Peyer's patch (tissue), 4 donors: ENCODE data around the gene CBX8. TPM values are rescaled to one million over a fixed set of nuclear protein-coding genes. Genes with fewer than 3 reads are reported as not detected.
A peak's percentile ranks its signal among the peaks of the same experiment; 100 is the strongest.

Source experiments
- DNase-seq, 3 donors: peaks; one replicate each; pipeline ENCODE4 v3.0.0-alpha.2; 2017 to 2019
- H3K27ac ChIP-seq, 4 donors: fragments of 200-600 bp; sonication (generic); one replicate each; pipeline ENCODE4 v1.5.1; 2016 to 2019
- H3K27me3 ChIP-seq, 2 donors: fragments of 200-600 bp; sonication (generic); one replicate each; pipeline ENCODE4 v1.5.1; 2019
- H3K36me3 ChIP-seq, 3 donors: fragments of 200-600 bp; sonication (generic); one replicate each; pipeline ENCODE4 v1.5.1; 2016 to 2019
- H3K4me1 ChIP-seq, 4 donors: fragments of 200-600 bp; sonication (generic); one replicate each; pipeline ENCODE4 v1.5.1; 2016 to 2019
- H3K4me3 ChIP-seq, 4 donors: fragments of 200-600 bp; sonication (generic); 1 replicate in 3 of 4; 2 replicates in 1 of 4; pipeline ENCODE4 v1.5.1; 2016 to 2019; ENCODE audit warnings: mild to moderate bottlenecking in 1 of 4
- H3K9me3 ChIP-seq, 4 donors: fragments of 200-600 bp; sonication (generic); one replicate each; pipeline ENCODE4 v1.5.1; 2016 to 2019; ENCODE audit warnings: mild to moderate bottlenecking in 1 of 4
- POLR2A ChIP-seq, 2 donors: fragments of 450-650 bp; IDR thresholded peaks; one replicate each; pipeline ENCODE4 v1.5.1; 2017; ENCODE audit warnings: antibody characterized with exemption in 2 of 2, mild to moderate bottlenecking in 2 of 2, moderate library complexity in 2 of 2
- total RNA-seq, 4 donors: library from RNA; depleted of rRNA; stranded (reverse); fragments of >200 nt; gene quantifications; one replicate each; pipeline ENCODE4 v1.1.0, GENCODE V29; 2016
- TF ChIP-seq, protein P1 (sequence below), 6 experiments: fragments of 450-650 bp in 4 of 6; fragments of 200-600 bp in 2 of 6; sonication (generic) in 1 of 6; IDR thresholded peaks; one replicate each; pipeline ENCODE4 v1.5.1; 2017 to 2019; ENCODE audit warnings: antibody characterized with exemption in 6 of 6, mild to moderate bottlenecking in 3 of 6, moderate library complexity in 1 of 6

CBX8 gene
- total RNA-seq, 4 donors from 2014 or later, result 2.5 to 14.9 (median 3.5) TPM

DNA sequence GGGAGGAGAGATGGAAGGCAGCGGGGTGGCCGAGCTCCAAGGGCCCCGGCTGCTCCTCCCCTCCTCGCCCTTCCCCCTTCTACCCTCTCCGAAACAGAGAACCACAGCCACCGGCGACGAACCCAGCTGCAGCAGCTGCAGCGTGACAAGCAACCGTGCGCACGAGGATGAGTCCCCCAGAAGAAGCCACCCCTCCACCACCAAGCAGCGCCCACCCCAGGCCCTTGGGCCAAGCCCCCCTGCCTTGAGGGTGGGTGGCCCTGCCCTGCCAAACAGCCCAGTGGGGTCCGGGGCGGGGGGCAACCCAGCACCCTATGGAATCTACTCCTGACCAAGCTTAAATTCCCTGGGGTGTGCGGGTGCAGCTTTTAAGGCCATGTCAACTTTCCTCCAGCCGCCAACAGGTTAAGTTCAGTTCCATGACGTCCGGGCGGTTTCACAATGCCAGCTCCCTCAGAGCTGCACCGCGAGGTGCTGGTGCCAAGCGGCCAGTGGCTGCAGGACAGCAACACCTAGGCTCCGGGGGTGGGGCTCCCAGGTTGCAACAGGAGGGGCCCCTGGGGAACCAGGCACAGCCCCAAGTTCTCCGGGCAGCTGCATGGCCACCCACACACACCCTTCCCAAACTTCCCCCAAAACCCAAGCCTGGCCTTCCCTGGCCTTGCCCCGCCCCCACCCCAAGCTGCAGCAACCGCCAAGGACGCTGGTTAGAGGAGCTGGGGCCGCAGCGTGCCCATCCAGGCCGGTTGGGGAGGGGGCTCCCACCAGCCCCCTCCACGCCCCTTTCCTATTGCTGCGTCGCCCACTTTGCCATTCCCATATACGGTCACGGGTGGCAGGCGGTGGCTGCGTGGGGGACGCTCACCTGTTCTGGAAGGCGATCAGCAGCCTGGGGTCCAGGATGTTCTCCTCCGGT, 40.4 kb upstream of the CBX8 start:
- Histone ChIP-seq H3K27ac (peak overlapping the region; percentile 95 to 99 (median 99)), H3K4me3 (peak overlapping the region; percentile 79 to 91 (median 88)), H3K4me1 (peaks cover 8 to 73% (median 44%) of the 10 kb centered on the region in 4 donors), H3K27me3 (peaks cover 0 to 14% of the 10 kb centered on the region in 2 donors), H3K9me3 (no peaks in the 10 kb centered on the region), H3K36me3 (peaks cover 0 to 18% (median 0%) of the 10 kb centered on the region in 3 donors)
- DNase-seq, result peak; percentile 70 to 92 (median 87)
- TF ChIP-seq, protein P1, sequence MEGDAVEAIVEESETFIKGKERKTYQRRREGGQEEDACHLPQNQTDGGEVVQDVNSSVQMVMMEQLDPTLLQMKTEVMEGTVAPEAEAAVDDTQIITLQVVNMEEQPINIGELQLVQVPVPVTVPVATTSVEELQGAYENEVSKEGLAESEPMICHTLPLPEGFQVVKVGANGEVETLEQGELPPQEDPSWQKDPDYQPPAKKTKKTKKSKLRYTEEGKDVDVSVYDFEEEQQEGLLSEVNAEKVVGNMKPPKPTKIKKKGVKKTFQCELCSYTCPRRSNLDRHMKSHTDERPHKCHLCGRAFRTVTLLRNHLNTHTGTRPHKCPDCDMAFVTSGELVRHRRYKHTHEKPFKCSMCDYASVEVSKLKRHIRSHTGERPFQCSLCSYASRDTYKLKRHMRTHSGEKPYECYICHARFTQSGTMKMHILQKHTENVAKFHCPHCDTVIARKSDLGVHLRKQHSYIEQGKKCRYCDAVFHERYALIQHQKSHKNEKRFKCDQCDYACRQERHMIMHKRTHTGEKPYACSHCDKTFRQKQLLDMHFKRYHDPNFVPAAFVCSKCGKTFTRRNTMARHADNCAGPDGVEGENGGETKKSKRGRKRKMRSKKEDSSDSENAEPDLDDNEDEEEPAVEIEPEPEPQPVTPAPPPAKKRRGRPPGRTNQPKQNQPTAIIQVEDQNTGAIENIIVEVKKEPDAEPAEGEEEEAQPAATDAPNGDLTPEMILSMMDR (IDR thresholded peaks at IDR 0.05), result peak in 3 of 6 experiments; percentile 54 to 56 (median 54)
- TF ChIP-seq POLR2A (IDR thresholded peaks at IDR 0.05), result peak in 1 of 2 donors; percentile 59

DNA sequence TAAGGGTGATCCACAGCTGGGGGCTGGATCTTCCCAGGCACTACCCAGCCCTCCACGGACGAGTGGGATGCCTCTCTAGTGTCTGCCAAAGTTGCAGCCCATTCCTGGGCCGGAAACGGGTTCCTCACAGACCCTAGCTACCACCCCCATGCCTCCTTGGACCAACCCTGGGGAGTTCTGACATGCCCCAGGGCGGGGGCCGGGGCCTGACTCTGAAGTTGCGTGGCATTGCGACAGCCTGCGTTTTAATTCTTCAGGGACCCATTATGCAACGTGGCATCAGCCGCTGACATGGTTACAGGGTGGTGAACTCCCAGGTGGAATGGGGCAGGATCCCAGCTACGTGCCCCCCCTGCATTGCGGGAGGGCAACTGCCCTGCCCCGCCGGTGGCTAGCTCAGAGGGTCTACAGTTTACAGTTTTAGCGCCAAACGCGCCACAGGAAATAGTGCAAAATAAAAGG, 39.7 kb upstream of the CBX8 start:
- Histone ChIP-seq H3K27ac (peak overlapping the region; percentile 95 to 99 (median 99)), H3K4me1 (peaks cover 14 to 73% (median 45%) of the 10 kb centered on the region in 4 donors), H3K27me3 (peaks cover 0 to 7% of the 10 kb centered on the region in 2 donors), H3K4me3 (peak overlapping the region; percentile 79 to 91 (median 88)), H3K36me3 (peaks cover 0 to 18% (median 0%) of the 10 kb centered on the region in 3 donors), H3K9me3 (no peaks in the 10 kb centered on the region)
- no peak for TF ChIP-seq POLR2A (IDR thresholded peaks at IDR 0.05)
- TF ChIP-seq, protein P1 (IDR thresholded peaks at IDR 0.05), result no peak
- no peak for DNase-seq

DNA sequence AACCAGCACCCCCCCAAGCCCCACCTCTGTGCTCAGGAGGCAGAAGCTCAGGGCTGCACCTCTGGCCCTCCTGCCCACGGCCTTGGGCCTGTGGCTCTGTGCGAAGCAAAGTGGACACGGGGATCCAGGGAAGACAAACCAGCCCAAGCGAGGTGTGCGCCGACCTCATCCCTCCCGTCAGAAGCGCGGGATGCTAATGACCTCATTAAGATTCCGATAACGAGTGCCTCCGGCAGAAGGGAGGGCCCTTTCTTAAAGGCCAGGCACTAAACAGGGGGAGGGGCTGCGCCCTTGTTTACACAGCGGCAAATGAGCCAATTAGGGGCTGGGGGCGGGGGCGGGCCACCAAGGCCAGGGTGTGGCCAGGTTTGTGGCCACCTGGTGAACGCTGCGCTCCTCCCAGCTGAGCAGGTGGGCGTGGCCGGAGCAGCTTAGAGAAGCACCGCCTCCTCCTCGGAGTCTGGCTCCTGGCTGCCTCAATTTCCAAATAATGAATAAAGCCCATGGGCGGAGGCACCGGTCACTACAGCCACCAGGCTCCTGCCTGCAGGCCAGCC, 39.2 kb upstream of the CBX8 start:
- H3K27ac ChIP-seq, result peak overlapping the region in 1 of 4 donors; percentile 99
- H3K4me3 ChIP-seq, result peak overlapping the region in 2 of 4 donors; percentile 88 to 91
- TF ChIP-seq, protein P1 (IDR thresholded peaks at IDR 0.05), result no peak
- no peak for TF ChIP-seq POLR2A (IDR thresholded peaks at IDR 0.05)

DNA sequence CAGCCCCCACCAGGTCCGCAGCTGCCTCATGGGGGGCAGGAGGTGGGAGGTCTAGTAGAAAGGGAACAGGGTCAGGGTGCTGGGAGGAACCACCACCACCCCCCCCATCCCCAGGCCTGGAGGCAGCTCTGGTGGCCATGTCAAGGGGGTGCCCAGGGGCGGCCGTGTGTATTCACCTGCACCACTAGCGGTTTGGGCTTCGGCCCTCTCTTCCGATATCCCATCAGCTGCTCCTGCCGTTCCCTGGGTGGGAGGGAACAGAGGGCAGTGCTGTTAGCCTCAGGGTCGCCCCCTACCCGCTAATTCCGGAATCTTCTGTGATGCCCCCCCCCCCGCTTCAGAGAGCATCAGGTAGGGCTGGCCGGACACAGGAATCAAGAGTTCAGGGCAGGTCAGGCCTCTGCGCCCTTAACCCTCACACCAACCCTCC, 38.6 kb upstream of the CBX8 start:
- Histone ChIP-seq H3K27me3 (no peaks in the 10 kb centered on the region), H3K36me3 (peaks cover 0 to 18% (median 0%) of the 10 kb centered on the region in 3 donors), H3K9me3 (no peaks in the 10 kb centered on the region), H3K4me1 (peaks cover 16 to 70% (median 38%) of the 10 kb centered on the region in 4 donors), H3K27ac (peak overlapping the region in 1 of 4 donors; percentile 99), H3K4me3 (no peak overlapping the region)
- DNase-seq, result no peak
- TF ChIP-seq, protein P1 (IDR thresholded peaks at IDR 0.05), result no peak
- TF ChIP-seq POLR2A (IDR thresholded peaks at IDR 0.05), result no peak

More for the DNA sequence above, 39.2 kb upstream of the CBX8 start:
- H3K9me3 ChIP-seq, result no peaks in the 10 kb centered on the region
- DNase-seq, result peak in 2 of 3 donors; percentile 88 to 91
- peaks cover 16 to 73% (median 42%) of the 10 kb centered on the region in 4 donors for H3K4me1 ChIP-seq
- H3K27me3 ChIP-seq, result peaks cover 0 to 2% of the 10 kb centered on the region in 2 donors
- peaks cover 0 to 18% (median 0%) of the 10 kb centered on the region in 3 donors for H3K36me3 ChIP-seq
